OCI-LY3 (cell line): ENCODE data around the gene NCEH1.

ENCODE experiments used
- CTCF ChIP-seq: fragments of 200-600, 300-600 bp; sonication (generic); IDR thresholded peaks from 2 replicates; pipeline ENCODE4 v1.5.1; 2014; ENCODE audit warnings: antibody characterized with exemption, low read length, low read depth
- EZH2phosphoT487 ChIP-seq: fragments of 200-600 bp; shearing (Covaris generic); IDR thresholded peaks from 2 replicates; pipeline ENCODE4 v1.6.1; 2018; ENCODE audit warnings: antibody characterized with exemption, mixed run types, low read depth

DNA sequence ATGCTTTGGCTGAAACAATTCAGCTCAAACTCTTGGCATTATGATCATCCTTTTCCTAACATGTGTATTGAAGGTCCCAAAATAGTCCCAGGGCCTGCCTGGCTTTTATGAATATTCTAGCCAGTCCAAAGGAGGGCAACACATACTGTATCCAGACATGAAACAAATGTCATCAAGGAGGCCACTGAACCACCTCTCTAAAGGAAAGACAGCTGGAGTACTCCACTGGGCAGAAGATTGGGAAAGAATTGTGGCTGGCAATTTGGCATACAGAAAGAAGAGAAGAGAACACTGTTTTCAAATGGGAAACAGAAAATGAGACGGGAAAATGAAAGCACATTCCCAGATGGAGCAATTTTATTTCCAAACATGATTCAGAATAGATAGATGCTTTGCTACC, 80.6 kb downstream of the NCEH1 start:
- TF ChIP-seq CTCF (no peak), EZH2phosphoT487 (no peak)
